Stimulated activated CD8-positive, alpha-beta memory T cell treated with anti-CD3 and anti-CD28 coated beads, Interleukin-2, amount 100 ng/mL, for 48 hours (primary cell): ENCODE measurements around the gene ZSCAN21.
"Not testable (repeated sequence)": the region's sequence is repeated elsewhere in the genome, so short reads cannot be mapped to it uniquely, and the experiment has no call there.

ENCODE experiments used
- DNase-seq, 2 donors: peaks; one replicate each; pipeline ENCODE4 v3.0.0-alpha.2; 2020; ENCODE audit warnings: low read depth in 2 of 2

The ZSCAN21 gene

DNA sequence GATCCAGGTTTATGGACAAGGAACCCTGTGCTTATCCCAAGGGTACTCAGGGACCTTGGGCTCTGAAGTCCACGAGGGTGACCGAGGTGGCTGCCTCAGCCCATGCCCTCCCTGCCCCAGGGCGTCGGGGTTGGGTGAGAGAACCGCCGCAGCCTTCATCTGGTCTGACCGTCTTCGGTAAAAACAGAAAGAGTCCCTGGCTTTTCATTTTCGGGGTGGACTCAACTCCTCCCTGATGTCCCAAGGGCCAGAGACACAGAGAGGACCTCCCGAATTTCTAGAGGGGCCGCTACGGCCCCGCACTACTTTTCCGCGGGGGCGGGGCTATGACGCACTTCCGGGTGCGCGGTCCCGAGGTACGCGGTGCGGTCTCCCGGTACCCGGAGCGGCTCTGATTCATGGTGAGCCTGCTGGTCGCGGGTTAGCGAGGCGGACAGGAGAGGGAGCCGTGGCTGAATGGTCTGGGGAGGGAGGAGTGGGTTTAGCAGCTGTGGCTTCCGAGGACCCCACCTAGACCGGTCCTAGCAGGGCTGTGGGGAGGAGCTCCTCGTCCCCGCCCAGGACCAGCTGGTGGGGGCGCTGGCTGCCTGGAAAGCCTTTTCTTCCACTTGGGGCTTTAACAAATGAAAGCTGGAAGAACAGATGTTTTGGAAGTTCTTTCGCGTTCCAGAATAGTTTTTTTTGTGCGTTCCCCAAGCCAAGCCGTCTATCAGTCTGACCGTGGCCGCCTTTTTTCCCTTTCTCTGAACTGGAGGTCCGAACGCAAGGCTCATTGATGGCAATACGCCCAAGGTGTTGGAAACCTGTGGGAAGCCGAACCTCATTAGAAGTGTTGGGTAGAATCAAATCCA, at the start of gene ZSCAN21:
Gene ZSCAN21 (plus strand): TSS at position 334 of the 851 bp plus-strand sequence. CDS start 7,233 bp downstream, outside the sequence.
- DNase-seq: peak; percentile 72 to 76

DNA sequence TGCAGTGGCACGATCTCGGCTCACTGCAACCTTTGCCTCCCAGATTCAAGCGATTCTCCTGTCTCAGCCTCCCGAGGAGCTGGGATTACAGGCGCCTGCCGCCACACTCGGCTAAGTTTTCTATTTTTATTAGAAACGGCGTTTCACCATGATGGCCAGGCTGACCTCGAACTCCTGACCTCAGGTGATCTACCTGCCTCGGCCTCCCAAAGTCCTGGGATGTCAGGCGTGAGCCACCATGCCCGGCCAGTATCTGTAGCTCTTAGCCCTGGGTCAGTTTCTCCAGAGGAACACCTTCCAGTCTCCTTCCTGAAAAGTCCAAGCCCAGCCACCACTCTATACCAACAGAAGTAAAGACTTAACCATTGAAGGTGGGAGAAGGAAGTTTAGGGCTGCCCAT, 49.3 kb upstream of the ZSCAN21 start:
- DNase-seq: no peak

DNA sequence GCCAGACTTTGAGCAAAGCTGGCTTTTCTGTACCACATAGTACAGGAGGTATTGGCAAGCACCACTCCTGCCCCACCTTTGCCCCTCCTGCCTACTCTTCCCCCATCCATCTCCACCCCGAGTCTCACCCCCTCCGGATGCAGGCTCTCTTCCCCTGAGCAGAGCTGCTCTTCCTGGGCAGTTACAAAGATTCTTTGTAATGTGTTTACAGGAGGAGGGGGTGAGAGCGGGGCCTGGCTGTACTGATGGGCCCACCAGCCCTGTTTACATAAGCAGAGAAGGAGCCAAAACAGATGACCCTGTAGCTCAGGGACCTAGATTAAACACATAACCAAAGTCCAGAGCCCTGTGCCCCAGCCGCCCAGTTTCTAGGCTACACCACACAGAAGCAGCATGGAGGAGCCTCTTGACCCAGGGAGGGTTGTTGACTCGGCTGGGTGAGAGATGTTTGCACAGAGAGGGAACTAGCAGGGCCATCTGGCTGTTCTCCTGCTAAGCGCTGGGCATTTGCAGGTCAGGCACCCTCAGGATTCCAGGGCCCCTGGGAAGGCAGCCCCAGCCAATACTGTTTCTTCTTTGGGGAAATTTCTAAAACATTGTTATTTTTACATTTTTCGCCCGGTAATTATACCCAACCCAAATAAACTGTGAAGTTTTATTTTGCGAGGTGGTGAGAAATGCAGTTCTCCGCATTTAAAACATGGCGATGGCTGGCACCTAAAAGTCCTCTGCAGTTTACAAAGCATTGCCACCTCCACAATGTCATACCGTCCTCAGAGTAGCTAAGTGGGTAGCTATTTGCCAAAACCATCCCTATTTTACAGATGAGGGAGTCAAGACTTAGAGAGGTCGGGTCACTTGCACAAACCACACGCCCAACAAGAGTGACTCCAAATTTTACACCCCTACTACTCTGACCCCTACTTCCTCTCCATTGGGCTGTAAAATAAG, 45.6 kb upstream of the ZSCAN21 start:
- DNase-seq: no peak

DNA sequence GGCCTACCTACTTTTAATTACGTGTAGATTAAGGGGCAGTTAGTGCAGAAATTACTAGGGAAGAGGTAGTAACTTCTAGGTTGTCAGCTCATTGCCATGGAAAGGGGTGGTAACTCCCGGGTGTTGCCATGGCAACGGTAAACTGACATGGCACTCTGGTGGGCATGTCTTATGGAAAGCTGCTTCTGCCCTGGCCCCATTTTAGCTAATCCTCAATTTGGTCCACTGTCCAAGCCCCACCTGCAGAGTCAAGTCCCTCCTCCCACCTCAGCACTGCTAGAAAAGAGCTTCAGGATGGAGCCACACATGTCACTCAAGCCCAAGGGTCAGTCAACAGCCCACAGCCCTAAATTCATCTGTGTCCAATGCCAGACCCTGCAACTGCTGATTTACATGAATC, 41.7 kb upstream of the ZSCAN21 start:
- no peak for DNase-seq

DNA sequence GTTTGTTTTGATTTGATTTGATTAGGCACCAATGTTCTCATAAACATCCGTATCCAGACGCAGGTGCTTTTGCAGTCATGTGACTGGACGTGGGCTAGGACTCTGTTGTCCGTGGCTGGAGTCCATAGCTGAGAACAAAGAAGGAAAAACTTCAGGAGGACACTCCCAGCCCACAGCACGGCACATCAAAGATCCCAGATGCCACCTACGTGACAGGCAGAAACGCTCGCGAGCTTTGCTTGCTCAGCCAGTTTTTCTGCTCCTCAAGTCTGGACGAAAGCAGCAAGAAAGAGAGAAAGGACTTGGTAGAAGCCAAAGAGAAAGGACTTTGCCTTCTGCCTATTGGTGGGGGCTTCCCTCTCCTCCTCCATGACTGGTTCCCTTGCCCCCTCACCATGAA, 41.0 kb upstream of the ZSCAN21 start:
- DNase-seq: no peak

DNA sequence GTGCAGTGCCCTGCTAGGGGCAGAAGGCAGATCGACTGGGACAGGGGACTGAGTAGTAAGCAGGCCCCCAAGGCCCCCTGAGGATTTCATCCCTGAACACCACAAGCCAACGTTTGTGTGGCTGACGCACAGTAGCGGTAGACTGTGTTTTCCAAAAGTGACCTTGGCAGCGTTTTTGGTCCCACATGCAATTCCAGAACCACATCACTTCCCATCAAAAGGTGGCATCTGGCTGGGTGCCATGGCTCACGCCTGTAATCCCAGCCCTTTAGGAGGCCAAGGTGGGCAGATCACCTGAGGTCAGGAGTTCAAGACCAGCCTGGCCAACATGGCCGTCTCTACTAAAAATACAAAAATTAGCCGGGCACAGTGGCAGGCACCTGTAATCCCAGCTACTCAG, 39.6 kb upstream of the ZSCAN21 start:
- not testable (repeated sequence) for DNase-seq

DNA sequence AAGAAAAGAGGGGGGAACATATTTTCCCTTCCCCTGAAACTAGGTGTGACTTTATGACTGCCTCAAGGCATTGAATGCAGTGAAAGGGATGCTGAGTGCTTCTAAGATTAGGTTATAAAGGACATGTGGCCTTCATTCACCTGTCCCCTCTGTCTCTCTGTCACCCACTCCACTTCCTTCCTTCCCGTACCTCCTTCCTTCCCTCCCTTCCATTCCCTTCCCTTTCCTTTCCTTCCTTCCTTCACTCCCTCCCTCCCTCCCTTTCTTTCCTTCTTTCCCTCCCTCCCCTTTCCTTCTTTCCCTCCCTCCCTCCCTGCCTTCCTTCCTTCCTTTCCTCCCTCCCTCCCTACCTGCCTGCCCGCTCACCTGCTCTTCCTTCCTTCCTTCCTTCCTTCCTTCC, 38.7 kb upstream of the ZSCAN21 start:
- no peak for DNase-seq

DNA sequence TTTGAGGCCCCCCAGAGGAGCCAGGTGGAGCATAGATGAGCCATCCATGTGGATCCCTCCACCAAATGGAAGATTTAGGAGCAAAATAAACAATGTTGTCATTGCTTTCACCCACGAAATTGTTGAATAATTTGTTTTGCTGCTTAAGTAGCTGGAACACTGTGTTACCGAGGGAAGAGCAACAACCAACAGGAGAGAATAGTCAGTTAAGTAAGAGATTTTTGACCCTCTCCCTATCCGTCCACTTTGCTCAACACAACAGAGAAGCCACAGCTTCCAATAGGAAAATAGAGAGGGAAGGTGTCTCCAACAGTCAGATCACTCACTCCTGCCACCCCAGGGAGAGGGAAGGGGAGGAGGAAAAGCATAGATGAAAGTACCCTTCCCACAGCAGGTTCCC, 38.1 kb upstream of the ZSCAN21 start:
- DNase-seq: no peak

DNA sequence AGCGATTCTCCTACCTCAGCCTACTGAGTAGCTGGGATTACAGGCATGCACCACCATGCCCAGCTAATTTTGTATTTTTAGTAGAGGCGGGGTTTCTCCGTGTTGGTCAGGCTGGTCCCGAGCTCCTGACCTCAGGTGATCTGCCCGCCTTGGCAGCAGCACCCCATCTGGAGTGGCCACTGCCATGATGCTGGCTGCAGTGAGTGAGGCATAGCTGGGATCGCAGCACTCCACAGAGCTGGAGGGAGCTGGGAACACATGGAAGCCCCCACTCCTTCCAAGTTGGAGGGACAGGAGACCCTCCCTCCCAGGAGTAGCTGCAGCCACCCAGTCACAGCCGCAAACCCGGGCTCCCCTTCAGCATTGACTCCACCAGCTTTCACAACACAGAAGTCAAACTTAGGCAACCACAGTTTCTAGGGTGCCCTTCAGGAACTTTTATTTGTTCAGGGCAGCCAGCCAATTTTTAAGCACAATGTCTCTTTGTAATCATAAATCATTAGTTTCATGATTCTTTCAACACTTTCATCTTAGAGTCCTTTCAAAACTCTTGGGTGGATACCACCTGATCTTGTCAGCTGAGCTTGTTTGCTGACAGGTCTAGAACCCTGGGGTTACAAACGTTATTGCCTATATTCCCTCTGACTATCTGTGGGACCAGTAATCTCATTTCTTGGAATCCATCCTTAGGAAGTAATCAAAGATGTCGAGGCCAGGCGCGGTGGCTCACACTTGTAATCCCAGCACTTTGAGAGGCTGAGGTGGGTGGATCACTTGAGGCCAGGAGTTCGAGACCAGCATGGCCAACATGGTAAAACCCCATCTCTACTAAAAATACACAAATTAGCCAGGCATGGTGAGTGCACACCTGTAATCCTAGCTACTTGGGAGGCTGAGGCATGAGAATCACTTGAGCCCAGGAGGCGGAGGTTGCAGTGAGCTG, 36.9 kb upstream of the ZSCAN21 start:
- DNase-seq: not testable (repeated sequence)

DNA sequence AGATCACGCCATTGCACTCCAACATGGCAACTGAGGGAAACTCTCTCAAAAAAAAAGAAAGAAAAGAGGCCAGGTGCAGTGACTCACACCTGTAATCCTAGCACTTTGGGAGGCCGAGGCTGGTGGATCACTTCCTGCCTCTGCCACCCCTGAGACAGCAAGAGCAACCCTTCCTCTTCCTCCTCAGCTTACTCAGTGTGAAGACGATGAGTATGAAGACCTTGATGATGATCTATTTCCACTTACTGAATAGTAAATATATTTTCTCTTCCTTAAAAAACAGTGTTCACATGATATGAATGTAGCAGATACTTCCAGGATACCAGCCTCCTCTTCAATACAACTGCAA, 36.3 kb upstream of the ZSCAN21 start:
- DNase-seq: peak in 1 of 2 donors; percentile 16

DNA sequence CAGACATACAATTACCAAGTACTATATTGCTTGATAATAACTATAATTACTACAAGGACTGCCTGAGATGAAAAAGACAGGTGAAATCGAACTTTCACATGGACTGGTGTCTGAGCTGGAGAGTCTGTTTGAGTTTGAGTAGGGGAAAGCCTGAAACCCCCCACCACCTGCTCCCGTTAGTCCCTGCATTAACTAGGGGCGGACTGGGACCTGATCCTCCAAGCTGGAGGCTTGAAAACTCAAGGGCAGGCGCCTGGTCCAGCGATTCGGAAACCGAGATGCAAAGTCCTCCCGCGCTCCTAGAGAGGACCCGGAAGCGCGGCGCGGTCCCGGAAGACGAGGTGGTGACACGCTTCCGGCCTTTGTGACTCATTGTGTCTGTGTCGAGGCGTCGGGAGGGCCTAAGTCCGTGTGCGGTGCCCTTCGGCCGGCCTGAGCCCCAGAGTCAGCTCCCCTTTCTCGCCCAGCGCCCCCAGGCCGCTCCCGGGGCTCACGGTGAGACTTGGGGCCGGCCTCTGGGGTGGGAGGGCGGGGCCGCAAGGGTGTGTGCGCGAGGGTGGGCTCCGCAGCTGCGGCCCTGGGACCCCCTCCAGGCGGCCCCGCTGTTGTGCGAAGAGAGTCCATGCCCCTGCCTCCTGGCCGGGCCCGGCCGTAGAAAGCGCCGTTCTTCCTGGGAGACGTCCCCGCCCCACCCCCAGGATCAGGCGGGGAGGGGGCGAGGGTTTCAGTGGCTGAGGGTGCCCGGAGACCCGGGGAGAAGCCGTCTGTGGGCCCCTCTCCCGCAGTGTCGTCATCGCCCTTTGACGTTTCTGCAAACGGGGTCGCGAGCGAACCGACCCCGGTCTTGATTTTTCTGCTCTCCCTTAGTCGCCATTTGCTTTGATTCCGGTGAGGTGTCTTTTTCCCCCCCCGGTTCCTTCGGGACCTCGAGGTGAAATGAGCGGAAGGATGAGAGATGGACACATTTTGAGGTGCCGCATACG, 34.1 kb upstream of the ZSCAN21 start, which contains the start of gene ZKSCAN1:
Gene ZKSCAN1 (plus strand): TSS at position 365 of the 983 bp plus-strand sequence. CDS start 7,911 bp downstream, outside the sequence.
- DNase-seq: peak; percentile 72 to 74

DNA sequence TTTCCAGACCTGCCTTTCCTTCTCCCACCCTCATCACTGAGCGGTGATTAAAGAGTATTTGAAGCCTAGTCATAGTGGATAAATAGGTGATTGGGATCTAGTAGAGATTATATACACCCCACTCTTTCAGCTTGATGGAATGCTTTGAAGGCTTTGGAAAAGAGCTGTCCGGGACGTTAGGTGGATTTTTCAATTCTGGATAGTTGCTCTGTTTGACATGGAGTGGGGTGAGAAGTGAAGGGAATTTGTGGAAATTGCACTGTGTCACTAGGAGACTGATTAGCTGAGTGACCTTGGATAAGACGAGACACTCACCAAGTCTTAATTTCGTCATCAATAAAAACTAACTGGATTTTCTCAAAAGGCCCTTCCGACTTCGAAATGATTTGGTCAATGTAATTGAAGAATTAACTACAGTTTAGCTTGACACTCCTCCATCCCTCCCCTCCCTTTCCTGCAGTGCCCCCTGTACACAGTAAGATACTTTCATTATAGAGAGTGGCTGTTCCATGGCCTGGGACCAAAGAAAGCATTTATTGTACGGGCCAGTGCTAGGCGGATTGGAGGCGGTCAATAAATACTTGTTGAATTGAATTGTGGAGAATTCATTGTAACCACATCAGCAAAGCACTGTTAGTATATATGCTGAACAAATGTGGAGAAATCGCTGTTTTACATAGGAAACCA, 33.2 kb upstream of the ZSCAN21 start:
- DNase-seq: no peak

DNA sequence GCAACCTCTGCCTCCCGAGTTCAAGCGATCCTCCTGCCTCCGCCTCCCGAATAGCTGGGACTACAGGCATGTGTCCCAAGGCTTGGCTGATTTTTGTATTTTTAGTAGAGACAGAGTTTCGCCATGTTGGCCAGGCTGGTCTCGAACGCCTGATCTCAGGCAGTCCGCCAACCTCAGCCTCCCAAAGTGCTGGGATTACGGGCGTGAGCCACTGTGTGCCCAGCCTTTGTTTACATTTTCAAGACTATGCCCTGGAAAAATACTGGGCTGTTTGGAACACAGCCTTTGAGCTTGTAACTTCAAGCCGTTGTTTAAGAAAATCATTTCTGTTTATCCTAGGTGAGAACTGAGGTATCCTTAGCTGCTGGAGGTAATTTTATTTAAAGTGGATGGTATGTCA, 32.3 kb upstream of the ZSCAN21 start:
- no peak for DNase-seq

DNA sequence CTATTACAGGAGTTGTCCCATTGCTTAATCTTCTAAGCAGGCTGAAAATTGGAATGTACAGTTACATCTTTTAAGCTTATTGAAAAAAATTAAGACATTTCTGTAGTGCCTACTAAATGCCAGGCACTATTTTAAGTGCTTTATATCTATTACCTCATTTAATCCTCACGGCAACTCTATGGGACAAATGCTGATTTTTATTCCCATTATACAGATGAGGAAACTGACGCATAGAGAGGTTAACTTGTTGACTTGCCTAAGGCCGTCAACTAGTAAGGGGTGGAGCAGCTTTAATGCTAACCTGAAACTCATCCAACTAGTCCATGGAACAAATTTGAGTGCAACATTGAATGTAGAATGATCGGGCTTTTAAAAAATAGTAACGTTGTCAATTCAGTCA, 31.7 kb upstream of the ZSCAN21 start:
- no peak for DNase-seq

DNA sequence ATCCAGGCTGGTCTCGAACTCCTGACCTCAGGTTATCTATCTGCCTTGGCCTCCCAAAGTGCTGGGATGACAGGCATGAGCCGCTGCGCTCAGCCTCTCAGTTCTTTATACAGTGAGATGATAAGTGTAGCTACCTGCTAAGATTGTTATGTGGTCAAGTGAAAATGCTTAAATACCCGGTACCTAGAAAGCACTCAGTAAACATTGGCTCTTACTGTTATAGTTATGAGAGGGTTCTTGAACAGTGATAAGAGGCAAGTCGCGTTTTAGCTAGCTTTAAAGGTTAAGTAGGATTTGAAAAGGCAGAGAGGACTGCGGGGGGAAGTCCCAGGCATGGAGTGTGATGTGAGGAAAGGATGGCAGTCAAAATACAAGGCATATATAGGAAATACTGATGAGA, 29.7 kb upstream of the ZSCAN21 start:
- DNase-seq: no peak

DNA sequence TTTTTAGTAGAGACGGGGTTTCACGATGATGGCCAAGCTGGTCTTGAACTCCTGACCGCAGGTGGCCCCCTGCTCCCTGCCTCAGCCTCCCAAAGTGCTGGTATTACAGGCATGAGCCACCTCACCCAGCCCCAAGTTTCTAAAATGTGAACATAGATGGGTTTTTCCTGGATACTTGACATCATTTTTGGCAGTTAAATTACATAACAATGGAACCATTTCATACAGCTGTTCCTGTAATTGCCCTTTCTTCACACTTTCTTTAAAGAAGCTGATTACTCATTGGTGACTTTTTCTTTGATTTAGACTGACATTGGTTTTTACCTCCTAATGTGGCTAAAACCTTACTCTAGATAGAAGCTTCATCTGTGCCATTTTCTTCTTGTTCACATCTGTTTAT, 28.3 kb upstream of the ZSCAN21 start:
- DNase-seq: no peak

DNA sequence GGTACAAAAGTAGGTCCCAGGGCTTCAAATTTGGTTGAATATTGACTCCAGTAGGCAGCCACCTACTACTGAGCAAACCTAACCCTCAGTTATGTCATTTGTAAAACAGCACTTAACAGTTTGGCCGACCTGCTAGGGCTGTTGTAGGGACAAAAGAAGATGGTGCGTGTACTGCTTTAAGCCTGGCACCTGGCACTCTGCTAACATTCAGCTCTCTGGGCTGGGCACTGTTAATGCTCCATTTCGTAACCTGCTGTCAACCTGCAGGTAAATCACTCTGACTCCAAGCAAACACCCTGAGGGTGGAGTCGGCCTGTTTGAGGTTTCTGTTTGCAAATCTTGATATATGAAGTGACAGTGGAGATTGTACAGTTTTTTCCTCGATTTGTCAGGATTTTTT, 27.0 kb upstream of the ZSCAN21 start:
- no peak for DNase-seq

DNA sequence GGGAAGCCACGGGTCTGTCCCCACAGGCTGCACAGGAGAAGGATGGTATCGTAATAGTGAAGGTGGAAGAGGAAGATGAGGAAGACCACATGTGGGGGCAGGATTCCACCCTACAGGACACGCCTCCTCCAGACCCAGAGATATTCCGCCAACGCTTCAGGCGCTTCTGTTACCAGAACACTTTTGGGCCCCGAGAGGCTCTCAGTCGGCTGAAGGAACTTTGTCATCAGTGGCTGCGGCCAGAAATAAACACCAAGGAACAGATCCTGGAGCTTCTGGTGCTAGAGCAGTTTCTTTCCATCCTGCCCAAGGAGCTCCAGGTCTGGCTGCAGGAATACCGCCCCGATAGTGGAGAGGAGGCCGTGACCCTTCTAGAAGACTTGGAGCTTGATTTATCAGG, 26.0 kb upstream of the ZSCAN21 start:
- DNase-seq: no peak

DNA sequence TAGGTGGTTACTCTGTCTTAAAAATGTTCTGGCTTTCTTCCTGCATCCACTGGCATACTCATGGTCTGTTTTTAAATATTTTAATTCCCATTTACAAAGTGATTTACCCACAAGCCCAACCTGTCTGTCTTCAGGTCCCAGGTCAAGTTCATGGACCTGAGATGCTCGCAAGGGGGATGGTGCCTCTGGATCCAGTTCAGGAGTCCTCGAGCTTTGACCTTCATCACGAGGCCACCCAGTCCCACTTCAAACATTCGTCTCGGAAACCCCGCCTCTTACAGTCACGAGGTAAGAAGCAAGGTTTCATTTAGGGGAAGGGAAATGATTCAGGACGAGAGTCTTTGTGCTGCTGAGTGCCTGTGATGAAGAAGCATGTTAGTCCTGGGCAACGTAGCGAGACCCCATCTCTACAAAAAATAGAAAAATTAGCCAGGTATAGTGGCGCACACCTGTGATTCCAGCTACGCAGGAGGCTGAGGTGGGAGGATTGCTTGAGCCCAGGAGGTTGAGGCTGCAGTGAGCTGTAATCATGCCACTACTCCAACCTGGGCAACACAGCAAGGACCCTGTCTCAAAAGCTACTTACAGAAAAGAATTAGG, 25.5 kb upstream of the ZSCAN21 start:
- DNase-seq: no peak
